Calu3 (cell line): ENCODE data around the gene PRF1. TPM values are rescaled to one million over a fixed set of nuclear protein-coding genes. Genes with fewer than 3 reads are reported as not detected.
"Not testable (repeated sequence)": the region's sequence is repeated elsewhere in the genome, so short reads cannot be mapped to it uniquely, and the experiment has no call there.

Experiments
- BruUV-seq: library from RNA; stranded (reverse); fragments of 400-500 nt; replicated peaks from 2 replicates; lab custom pipeline; 2021; lab: Mats Ljungman, UMichigan
- CTCF ChIA-PET: fragments of 300-600 bp; sonication (Branson Sonifier 250); formaldehyde crosslinking; loops from one replicate; lab custom pipeline; 2022; ENCODE audit warnings: antibody characterized with exemption; lab: Charles Lee
- DNase-seq: peaks from one replicate; pipeline ENCODE4 v3.0.0; 2022
- H3K27ac Mint-ChIP-seq: one replicate; pipeline ENCODE4 v1.8.0; 2022; ENCODE audit warnings: mixed read lengths; ENCODE audit not compliant: unreplicated experiment
- H3K27me3 Mint-ChIP-seq: one replicate; pipeline ENCODE4 v1.8.0; 2022; ENCODE audit warnings: mixed read lengths; ENCODE audit not compliant: unreplicated experiment
- H3K36me3 Mint-ChIP-seq: one replicate; pipeline ENCODE4 v1.8.0; 2022; ENCODE audit warnings: mild to moderate bottlenecking, moderate library complexity, mixed read lengths; ENCODE audit not compliant: insufficient read depth, unreplicated experiment
- H3K4me1 Mint-ChIP-seq: one replicate; pipeline ENCODE4 v1.8.0; 2022; ENCODE audit warnings: mild to moderate bottlenecking, low read depth, mixed read lengths; ENCODE audit not compliant: unreplicated experiment
- H3K4me3 Mint-ChIP-seq: one replicate; pipeline ENCODE4 v1.8.0; 2022; ENCODE audit warnings: mild to moderate bottlenecking, low read depth, moderate library complexity, mixed read lengths; ENCODE audit not compliant: unreplicated experiment
- H3K9me3 Mint-ChIP-seq: one replicate; pipeline ENCODE4 v1.8.0; 2022; ENCODE audit warnings: low read depth, mixed read lengths; ENCODE audit not compliant: unreplicated experiment
- intact Hi-C: fragments of 100-400 bp; cut with micrococcal nuclease; formaldehyde crosslinking; loops from one replicate; pipeline ENCODE4 v1.10.0; 2022; ENCODE audit not compliant: unreplicated experiment
- total RNA-seq: library from RNA; stranded (reverse); gene quantifications from 2 replicates; pipeline ENCODE4 v1.2.3, GENCODE V29; 2022
- TF ChIP-seq, protein P1 (sequence below): fragments of 200-600 bp; IDR thresholded peaks from one replicate; pipeline ENCODE4 v1.8.0; 2022; ENCODE audit warnings: antibody characterized with exemption; ENCODE audit not compliant: unreplicated experiment

PRF1 gene
- total RNA-seq, 1 experiment from 2014 or later, result not detected

DNA sequence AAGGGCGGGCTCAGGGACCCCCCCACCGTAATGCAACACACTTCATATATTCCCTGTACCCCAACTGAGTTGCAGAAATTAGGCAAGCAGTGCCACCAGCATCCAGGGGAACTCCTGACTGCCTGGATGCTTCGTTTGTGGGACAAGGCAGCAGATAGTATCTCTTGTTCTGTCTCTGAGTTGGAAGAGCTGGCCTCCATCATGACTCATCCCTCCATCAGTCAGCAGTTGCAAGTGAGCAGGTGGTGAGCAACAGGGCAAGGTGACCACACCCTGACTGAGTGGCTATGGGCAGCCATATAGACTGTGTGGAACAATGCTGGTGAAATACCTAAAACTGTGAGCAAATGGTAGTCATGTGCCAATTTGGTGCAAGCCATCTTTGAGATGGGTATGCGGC lies 47.0 kb upstream of the PRF1 start:
- DNase-seq, result no peak
- H3K36me3 Mint-ChIP-seq, result no peaks in the 10 kb centered on the region
- peaks cover 49% of the 10 kb centered on the region for H3K27me3 Mint-ChIP-seq
- no peak overlapping the region for H3K4me3 Mint-ChIP-seq
- intact Hi-C loops, result no loop called here
- CTCF ChIA-PET, result no interaction called here
- BruUV-seq, result no TSS peak
- TF ChIP-seq, protein P1, sequence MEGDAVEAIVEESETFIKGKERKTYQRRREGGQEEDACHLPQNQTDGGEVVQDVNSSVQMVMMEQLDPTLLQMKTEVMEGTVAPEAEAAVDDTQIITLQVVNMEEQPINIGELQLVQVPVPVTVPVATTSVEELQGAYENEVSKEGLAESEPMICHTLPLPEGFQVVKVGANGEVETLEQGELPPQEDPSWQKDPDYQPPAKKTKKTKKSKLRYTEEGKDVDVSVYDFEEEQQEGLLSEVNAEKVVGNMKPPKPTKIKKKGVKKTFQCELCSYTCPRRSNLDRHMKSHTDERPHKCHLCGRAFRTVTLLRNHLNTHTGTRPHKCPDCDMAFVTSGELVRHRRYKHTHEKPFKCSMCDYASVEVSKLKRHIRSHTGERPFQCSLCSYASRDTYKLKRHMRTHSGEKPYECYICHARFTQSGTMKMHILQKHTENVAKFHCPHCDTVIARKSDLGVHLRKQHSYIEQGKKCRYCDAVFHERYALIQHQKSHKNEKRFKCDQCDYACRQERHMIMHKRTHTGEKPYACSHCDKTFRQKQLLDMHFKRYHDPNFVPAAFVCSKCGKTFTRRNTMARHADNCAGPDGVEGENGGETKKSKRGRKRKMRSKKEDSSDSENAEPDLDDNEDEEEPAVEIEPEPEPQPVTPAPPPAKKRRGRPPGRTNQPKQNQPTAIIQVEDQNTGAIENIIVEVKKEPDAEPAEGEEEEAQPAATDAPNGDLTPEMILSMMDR, result no peak
- H3K9me3 Mint-ChIP-seq, result peaks cover 5% of the 10 kb centered on the region
- no peaks in the 10 kb centered on the region for H3K4me1 Mint-ChIP-seq
- no peak overlapping the region for H3K27ac Mint-ChIP-seq

DNA sequence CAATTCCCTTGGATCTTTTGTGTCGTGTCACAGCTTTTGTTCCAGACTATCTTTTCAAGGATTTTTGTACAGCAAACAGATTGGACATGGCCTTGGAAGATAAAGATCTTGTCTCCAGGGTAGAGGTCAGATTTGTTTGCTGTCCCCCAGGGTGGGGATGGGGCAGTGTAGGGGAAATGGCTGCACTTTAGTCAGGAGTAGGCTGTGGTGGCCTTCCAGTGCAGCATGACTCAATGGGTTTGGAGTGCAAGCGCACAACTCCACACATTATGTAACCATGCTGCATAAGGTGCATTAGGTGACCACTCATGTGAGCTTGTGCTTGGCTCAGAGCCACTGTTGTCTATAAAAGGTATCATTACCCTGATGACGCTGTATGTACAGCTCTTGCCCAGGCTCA lies 45.9 kb upstream of the PRF1 start:
- H3K9me3 Mint-ChIP-seq, result peaks cover 5% of the 10 kb centered on the region
- peaks cover 53% of the 10 kb centered on the region for H3K27me3 Mint-ChIP-seq
- H3K36me3 Mint-ChIP-seq, result no peaks in the 10 kb centered on the region
- intact Hi-C loops, result no loop called here
- H3K4me1 Mint-ChIP-seq, result no peaks in the 10 kb centered on the region
- H3K4me3 Mint-ChIP-seq, result no peak overlapping the region
- H3K27ac Mint-ChIP-seq, result no peak overlapping the region
- CTCF ChIA-PET, result no interaction called here
- no TSS peak for BruUV-seq
- no peak for DNase-seq
- TF ChIP-seq, protein P1, result no peak

DNA sequence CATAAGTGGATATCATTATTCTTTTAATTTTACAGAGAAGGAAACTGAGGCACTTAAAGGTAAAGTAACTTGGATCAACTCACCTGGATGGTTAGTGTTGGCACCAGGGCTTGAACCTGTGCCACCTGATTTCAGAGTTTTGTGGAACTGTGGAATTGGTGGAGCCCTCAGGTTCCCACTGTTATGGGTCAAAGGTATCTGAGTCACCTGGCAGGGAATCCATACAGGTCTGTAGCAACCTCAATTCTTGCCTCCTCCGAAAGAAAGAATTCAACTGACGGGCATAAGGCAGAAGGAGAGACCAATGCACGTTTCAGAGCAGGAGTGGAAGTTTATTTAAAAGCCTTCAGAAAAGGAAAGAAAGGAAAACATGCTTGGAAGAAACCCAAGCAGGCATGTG lies 44.5 kb upstream of the PRF1 start:
- peaks cover 5% of the 10 kb centered on the region for H3K9me3 Mint-ChIP-seq
- no peaks in the 10 kb centered on the region for H3K4me1 Mint-ChIP-seq
- H3K4me3 Mint-ChIP-seq, result no peak overlapping the region
- TF ChIP-seq, protein P1, result no peak
- H3K27me3 Mint-ChIP-seq, result peaks cover 62% of the 10 kb centered on the region
- CTCF ChIA-PET, result no interaction called here
- no peak overlapping the region for H3K27ac Mint-ChIP-seq
- intact Hi-C loops, result no loop called here
- no TSS peak for BruUV-seq
- no peaks in the 10 kb centered on the region for H3K36me3 Mint-ChIP-seq
- DNase-seq, result no peak

DNA sequence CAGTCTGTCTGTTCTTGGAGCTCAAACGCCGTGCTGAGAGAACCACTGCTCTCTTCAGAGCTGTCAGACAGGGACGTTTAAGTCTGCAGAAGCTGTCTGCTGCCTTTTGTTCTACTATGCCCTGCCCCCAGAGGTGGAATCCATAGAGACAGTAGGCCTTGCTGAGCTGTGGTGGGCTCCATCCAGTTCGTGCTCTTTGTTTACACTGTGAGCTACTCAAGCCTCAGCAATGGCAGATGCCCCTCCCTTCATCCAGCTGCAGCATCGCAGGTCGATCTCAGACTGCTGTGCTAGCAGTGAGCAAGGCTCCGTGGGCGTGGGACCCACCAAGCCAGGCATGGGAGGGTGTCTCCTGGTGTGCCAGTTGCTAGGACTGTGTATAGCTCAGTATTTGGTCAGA lies 42.4 kb upstream of the PRF1 start:
- H3K4me3 Mint-ChIP-seq, intact Hi-C loops, H3K4me1 Mint-ChIP-seq, H3K9me3 Mint-ChIP-seq, H3K36me3 Mint-ChIP-seq, H3K27ac Mint-ChIP-seq, DNase-seq, BruUV-seq: not testable (repeated sequence)
- CTCF ChIA-PET, result interaction anchor here (0.7 kb wide), 1 partner anchor 375 kb away, joined by 3 read pairs; no protein-coding TSS in a partner anchor
- H3K27me3 Mint-ChIP-seq, result peaks cover 83% of the 10 kb centered on the region

DNA sequence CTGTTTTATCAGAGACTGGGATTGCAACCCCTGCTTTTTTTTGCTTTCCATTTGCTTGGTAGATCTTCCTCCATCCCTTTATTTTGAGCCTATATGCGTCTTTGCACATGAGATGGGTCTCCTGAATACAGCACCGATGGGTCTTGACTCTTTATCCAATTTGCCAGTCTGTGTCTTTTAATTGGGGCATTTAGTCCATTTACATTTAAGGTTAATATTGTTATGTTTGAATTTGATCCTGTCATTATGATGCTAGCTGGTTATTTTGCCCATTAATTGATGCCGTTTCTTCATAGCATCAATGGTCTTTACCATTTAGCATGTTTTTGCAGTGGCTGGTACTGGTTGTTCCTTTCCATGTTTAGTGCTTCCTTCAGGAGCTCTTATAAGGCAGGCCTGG lies 40.7 kb upstream of the PRF1 start:
- H3K4me3 Mint-ChIP-seq, H3K27ac Mint-ChIP-seq: not testable (repeated sequence)

DNA sequence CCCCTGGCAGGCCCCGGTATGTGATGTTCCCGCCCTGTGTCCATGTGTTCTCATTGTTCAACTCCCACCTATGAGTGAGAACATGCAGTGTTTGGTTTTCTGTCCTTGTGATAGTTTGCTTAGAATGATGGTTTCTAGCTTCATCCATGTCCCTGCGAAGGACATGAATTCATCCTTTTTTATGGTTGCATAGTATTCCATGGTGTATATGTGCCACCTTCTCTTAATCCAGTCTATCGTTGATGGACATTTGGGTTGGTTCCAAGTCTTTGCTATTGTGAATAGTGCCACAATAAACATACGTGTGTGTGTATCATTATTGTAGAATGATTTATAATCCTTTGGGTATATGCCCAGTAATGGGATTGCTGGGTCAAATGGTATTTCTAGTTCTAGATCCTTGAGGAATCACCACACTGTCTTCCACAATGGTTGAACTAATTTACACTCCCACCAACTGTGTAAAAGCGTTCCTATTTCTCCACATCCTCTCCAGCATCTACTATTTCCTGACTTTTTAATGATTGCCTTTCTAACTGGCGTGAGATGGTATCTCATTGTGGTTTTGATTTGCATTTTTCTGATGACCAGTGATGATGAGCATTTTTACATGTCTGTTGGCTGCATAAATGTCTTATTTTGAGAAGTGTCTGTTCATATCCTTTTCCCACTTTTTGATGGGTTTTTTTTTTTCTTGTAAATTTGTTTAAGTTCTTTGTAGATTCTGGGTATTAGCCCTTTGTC lies 37.3 kb upstream of the PRF1 start:
- H3K27ac Mint-ChIP-seq, BruUV-seq, H3K4me3 Mint-ChIP-seq, intact Hi-C loops, H3K4me1 Mint-ChIP-seq, H3K36me3 Mint-ChIP-seq, H3K9me3 Mint-ChIP-seq, DNase-seq: not testable (repeated sequence)
- peaks cover 49% of the 10 kb centered on the region for H3K27me3 Mint-ChIP-seq
- CTCF ChIA-PET, result interaction anchor here (0.8 kb wide), 1 partner anchor 170 kb away, joined by 3 read pairs; no protein-coding TSS in a partner anchor

More for the DNA sequence above, 40.7 kb upstream of the PRF1 start:
- H3K9me3 Mint-ChIP-seq, intact Hi-C loops, H3K4me1 Mint-ChIP-seq, DNase-seq, BruUV-seq, CTCF ChIA-PET, H3K36me3 Mint-ChIP-seq: not testable (repeated sequence)
- peaks cover 79% of the 10 kb centered on the region for H3K27me3 Mint-ChIP-seq

DNA sequence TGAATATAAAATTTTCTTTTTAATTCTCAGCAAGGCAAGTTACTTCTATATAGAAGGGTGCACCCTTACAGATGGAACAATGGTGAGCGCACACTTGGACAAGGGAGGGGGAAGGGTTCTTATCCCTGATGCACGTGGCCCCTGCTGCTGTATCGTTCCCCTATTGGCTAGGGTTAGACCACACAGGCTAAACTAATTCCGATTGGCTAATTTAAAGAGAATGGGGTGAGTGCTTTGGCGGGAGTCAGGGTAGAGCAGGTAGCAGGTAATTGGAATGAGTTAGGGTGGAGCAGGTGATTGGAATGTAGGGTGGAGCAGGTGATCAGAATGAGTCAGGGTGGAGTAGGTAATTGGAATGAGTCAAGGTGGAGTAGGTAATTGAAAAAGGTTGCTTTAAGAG lies 32.0 kb upstream of the PRF1 start:
- peaks cover 18% of the 10 kb centered on the region for H3K27me3 Mint-ChIP-seq
- H3K9me3 Mint-ChIP-seq, H3K27ac Mint-ChIP-seq, H3K36me3 Mint-ChIP-seq, H3K4me3 Mint-ChIP-seq, BruUV-seq, CTCF ChIA-PET, intact Hi-C loops, DNase-seq: not testable (repeated sequence)
- peaks cover 14% of the 10 kb centered on the region for H3K4me1 Mint-ChIP-seq
